Measurements from ENCODE around the gene STRN4. TPM values are rescaled to one million over a fixed set of nuclear protein-coding genes. Genes with fewer than 3 reads are reported as not detected.

STRN4 gene
- total RNA-seq, 4 donors from 2014 or later = 33.6 to 92.3 (median 64.7) TPM

GRCh38 chr19:46687438-46688145, 58.7 kb downstream of the STRN4 start:
- TF ChIP-seq, protein P1, sequence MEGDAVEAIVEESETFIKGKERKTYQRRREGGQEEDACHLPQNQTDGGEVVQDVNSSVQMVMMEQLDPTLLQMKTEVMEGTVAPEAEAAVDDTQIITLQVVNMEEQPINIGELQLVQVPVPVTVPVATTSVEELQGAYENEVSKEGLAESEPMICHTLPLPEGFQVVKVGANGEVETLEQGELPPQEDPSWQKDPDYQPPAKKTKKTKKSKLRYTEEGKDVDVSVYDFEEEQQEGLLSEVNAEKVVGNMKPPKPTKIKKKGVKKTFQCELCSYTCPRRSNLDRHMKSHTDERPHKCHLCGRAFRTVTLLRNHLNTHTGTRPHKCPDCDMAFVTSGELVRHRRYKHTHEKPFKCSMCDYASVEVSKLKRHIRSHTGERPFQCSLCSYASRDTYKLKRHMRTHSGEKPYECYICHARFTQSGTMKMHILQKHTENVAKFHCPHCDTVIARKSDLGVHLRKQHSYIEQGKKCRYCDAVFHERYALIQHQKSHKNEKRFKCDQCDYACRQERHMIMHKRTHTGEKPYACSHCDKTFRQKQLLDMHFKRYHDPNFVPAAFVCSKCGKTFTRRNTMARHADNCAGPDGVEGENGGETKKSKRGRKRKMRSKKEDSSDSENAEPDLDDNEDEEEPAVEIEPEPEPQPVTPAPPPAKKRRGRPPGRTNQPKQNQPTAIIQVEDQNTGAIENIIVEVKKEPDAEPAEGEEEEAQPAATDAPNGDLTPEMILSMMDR (IDR thresholded peaks at IDR 0.05) = no peak
- DNase-seq (ENCODE audit: low spot score) (no peak), ATAC-seq (ENCODE audit: low FRiP score) (no peak)

GRCh38 chr19:46685189-46685588, 61.1 kb downstream of the STRN4 start:
- ATAC-seq (ENCODE audit: low FRiP score) (no peak), DNase-seq (ENCODE audit: low spot score) (no peak)
- TF ChIP-seq, protein P1 (IDR thresholded peaks at IDR 0.05) = no peak

DNA sequence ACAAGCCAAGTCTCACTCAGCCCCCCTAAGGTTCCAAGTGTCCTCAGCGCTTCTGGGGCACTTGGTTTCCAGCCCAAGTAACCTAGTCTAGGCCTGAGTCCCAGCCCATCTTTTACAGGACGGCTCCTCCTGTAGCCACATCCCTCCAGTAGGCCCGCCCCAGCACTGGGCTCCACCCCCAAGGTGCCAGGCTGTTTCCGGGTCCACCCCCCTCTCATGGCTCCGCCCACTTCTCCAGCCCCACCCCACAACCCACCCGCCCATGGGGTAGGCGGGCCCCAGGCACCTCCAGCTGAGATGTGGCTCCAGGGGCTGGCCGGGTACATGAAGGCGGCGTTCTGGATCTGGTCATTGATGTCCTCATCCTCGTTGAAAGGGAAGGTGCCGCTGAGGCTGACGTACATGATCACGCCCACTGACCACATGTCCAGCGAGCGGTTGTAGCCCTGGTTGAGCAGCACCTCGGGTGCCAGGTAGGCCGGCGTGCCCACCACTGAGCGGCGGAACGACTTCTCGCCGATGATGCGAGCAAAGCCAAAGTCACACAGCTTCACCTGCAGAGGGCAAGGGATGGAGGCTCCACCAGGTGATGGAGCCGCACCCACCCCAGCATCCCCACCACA, 68.0 kb downstream of the STRN4 start:
- TF ChIP-seq, protein P1 (IDR thresholded peaks at IDR 0.05) = no peak
- DNase-seq (ENCODE audit: low spot score) (no peak), ATAC-seq (ENCODE audit: low FRiP score) (no peak)

DNA sequence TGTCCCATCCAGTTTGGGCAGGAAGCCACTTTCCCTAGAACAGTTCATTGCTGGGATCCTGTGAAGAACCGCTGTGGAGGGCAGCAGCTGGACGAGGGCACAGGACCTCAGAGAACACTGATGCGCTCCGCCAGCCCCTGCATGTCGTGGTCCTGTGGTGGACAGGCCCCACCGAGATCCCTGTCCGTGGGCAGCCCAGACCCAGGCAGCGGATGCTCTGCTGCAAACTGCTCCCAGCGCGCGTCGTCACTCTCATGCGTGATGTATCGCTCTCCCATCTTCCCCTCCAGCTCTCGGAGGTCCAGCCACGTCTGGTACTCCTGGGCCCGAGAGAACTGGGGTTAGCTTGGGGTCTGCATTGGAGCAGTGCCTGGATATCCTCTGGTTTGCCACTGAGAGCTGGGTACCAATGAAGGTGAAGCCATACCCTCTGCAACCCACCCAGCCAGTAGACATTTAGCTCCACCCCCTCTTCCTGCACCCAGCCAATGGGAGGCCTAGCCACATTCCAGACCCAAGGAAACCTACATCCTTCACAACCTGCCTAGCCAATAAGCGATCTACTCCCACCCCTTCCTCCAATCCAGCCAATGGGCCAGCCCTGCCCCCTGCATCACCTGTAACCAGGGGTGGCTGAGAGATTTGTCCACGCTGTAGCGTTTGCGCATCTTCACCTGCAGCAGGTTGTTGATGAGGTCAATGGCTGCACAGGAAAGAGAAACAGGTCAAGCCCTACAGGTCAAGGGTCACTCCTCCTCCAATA, 71.7 kb downstream of the STRN4 start:
- ATAC-seq (ENCODE audit: low FRiP score) = no peak
- TF ChIP-seq, protein P1 (IDR thresholded peaks at IDR 0.05) = no peak

DNA sequence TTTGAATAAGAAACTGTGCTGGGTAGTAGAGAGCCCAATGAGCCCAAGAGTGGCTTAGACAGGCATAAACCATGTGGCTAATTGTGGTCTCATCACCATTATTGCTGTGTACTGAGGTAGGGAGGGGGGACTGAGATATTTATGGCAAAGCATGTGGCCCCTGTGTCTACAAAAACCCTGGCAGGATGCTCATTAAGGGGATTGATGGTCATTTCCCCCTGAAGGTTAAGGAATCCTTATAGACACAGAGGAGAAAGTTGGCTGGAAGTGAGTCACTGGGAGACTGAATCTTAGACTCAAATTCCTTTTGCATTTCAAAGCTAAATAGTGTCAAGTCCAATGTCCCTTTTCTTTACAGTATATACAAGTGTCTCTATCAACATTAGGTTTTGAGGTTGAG, 75.4 kb downstream of the STRN4 start:
- TF ChIP-seq, protein P1 (IDR thresholded peaks at IDR 0.05) = no peak
- ATAC-seq (ENCODE audit: low FRiP score) (no peak), DNase-seq (ENCODE audit: low spot score) (no peak)

More for the DNA sequence above, 71.7 kb downstream of the STRN4 start:
- no peak for DNase-seq (ENCODE audit: low spot score)

Small RNA genes within 50 kb of the gene (small RNA-seq; reads per million reads assigned to genes)
- gene MIR320E = not detected
- not detected for gene RF00019
- not detected for gene RN7SL364P

Other genes starting within 250 kb of the STRN4 start
- gene CALM3, start 145.1 kb downstream of the STRN4 start, total RNA-seq = 100 to 1,000 TPM; 112 to 189 (median 132) TPM
- gene PTGIR, start 121.4 kb downstream of the STRN4 start, total RNA-seq = 10 to 100 TPM in 1 of 4 donors, 1 to 10 TPM in 3; 4.8 to 10.2 (median 7.9) TPM
- gene GNG8, start 110.2 kb downstream of the STRN4 start, total RNA-seq = not detected
- gene DACT3, start 85.3 kb downstream of the STRN4 start, total RNA-seq = under 1 TPM; 0.31 to 0.79 (median 0.52) TPM
- gene PRKD2, start 29.3 kb downstream of the STRN4 start, total RNA-seq = 10 to 100 TPM; 11.8 to 41.3 (median 19.5) TPM
- gene FKRP, start 393 bp downstream of the STRN4 start, total RNA-seq = 10 to 100 TPM in 3 of 4 donors, 1 to 10 TPM in 1; 9.2 to 20.5 (median 13.9) TPM
- gene SLC1A5, start 42.1 kb upstream of the STRN4 start, total RNA-seq = 100 to 1,000 TPM in 3 of 4 donors, 10 to 100 TPM in 1; 86.7 to 158 (median 140) TPM
- 100 to 1,000 TPM in 3 of 4 donors, 10 to 100 TPM in 1; 96.6 to 166 (median 132) TPM for gene AP2S1, start 104.4 kb upstream of the STRN4 start, total RNA-seq
- gene ARHGAP35, start 114.5 kb upstream of the STRN4 start, total RNA-seq = 10 to 100 TPM; 30.1 to 45.2 (median 37.2) TPM